ENCODE results near the gene TRAPPC3L. TPM values are rescaled to one million over a fixed set of nuclear protein-coding genes. Genes with fewer than 3 reads are reported as not detected.
A peak's percentile ranks its signal among the peaks of the same experiment; 100 is the strongest.

Gene TRAPPC3L
- total and polyA plus RNA-seq, 2 experiments from 2014 or later, result not detected

DNA sequence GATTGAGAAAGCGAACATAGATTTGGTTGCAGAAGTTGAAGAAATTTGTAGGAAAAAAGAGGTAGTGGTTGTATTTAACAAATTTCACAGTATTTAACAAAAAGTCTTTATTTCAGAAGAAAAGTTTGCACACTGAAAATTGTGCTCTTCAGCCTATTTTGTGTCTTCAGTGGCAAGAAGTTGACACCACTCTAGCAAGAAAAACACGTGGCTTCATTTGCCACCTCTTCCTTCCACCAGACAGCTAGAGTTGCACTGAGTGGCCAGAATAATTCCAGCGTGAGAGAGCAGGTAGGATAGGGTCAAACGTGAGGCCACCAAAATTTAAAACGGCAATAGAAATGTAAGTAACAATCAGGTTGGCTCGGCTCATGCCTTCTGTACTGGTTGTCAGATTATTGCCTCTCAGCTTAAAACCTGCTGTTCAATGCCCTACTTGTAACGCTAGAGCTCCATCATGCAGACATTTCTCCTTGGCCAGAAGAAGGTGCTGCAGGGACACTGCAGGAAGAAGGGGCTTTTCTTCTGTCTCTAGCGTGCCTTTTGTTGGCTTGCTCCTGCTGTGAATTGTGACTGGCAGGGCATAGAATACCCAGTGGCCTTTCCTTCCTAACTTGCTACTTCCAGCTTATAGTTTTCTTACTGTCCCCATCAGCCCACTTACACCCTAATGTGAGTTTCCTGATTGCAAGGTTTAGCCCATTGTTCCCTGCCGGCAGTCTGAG lies 12.1 kb downstream of the TRAPPC3L start:
- H3K36me3 ChIP-seq, result no peaks in the 10 kb centered on the region
- H3K27ac ChIP-seq, result no peak overlapping the region
- H3K4me3 ChIP-seq, result no peak overlapping the region
- H3K27me3 ChIP-seq, result no peaks in the 10 kb centered on the region
- H3K9me3 ChIP-seq (ENCODE audit: low read depth), result no peaks in the 10 kb centered on the region
- TF ChIP-seq, protein P1, sequence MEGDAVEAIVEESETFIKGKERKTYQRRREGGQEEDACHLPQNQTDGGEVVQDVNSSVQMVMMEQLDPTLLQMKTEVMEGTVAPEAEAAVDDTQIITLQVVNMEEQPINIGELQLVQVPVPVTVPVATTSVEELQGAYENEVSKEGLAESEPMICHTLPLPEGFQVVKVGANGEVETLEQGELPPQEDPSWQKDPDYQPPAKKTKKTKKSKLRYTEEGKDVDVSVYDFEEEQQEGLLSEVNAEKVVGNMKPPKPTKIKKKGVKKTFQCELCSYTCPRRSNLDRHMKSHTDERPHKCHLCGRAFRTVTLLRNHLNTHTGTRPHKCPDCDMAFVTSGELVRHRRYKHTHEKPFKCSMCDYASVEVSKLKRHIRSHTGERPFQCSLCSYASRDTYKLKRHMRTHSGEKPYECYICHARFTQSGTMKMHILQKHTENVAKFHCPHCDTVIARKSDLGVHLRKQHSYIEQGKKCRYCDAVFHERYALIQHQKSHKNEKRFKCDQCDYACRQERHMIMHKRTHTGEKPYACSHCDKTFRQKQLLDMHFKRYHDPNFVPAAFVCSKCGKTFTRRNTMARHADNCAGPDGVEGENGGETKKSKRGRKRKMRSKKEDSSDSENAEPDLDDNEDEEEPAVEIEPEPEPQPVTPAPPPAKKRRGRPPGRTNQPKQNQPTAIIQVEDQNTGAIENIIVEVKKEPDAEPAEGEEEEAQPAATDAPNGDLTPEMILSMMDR (IDR thresholded peaks at IDR 0.05; ENCODE audit: low read depth, low read length), result no peak
- peaks cover 3% of the 10 kb centered on the region for H3K4me1 ChIP-seq (ENCODE audit: low read depth)
- DNase-seq (ENCODE audit: low read depth in 1 of 2, low spot score in 1 of 2), result no peak

DNA sequence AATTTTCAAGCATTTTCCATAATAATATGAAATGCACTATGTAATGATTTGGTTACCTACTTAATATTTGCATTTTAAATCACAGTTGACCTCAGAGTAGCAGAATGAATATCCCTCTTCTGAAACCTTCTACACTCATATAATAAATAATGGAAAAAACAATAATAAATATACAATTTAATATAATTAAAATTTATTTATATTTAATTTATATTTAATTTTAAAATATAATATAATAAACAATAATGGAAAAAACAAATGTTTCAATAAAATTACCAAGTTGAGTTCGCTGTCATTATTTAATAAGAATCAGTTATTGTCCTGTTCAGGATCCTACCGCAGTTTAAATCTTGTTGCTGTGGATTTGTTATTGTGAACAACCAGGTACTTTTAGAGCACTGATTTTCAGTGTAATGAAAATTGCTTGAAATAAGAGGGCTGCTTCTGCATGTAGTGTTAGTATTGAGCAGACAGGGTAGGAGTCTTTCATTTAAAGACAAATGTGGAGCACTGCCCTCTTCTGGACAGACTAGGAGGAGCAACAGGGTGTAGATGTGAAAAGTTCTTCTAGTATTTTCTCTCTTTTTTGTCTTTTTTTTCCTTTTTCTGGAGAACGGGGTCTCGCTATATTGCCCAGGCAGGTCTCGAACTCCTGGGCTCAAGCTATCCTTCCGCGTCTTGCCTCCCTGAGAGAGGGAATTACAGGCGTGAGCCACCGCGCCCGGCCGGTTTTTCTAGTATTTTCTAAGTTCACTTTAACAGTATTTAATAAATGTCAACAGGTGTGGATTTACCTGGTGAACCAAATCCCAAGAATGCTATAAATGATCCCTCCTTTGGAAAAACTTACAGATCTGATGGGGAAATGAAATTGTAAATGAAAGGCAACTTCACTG lies 13.6 kb downstream of the TRAPPC3L start:
- Histone ChIP-seq H3K4me3 (no peak overlapping the region), H3K36me3 (no peaks in the 10 kb centered on the region), H3K27me3 (no peaks in the 10 kb centered on the region), H3K27ac (no peak overlapping the region), H3K4me1 (ENCODE audit: low read depth) (peaks cover 3% of the 10 kb centered on the region), H3K9me3 (ENCODE audit: low read depth) (no peaks in the 10 kb centered on the region)
- TF ChIP-seq, protein P1 (IDR thresholded peaks at IDR 0.05; ENCODE audit: low read depth, low read length), result peak; percentile 70
- DNase-seq (ENCODE audit: low read depth in 1 of 2, low spot score in 1 of 2), result peak; percentile 74 to 85

DNA sequence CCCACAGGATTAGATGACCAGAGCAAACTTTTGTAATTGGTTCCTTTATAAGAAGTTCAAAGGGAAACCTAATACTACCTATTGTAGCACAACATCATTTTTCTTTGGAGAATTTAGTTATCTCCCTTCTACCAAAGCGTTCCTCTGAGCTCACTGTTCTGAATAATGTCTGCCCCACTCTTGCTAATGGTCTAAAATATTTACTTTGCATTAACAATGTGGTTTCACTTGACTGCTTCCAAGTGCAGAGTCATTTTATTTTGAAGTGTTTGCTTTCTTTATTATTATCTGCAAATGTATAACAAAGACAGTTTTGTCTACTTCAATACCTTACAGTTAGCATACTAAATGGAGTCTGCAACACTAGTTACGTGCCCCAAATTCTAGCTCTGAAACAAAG lies 15.0 kb downstream of the TRAPPC3L start:
- H3K9me3 ChIP-seq (ENCODE audit: low read depth), result no peaks in the 10 kb centered on the region
- TF ChIP-seq, protein P1 (IDR thresholded peaks at IDR 0.05; ENCODE audit: low read depth, low read length), result no peak
- H3K27ac ChIP-seq, result no peak overlapping the region

DNA sequence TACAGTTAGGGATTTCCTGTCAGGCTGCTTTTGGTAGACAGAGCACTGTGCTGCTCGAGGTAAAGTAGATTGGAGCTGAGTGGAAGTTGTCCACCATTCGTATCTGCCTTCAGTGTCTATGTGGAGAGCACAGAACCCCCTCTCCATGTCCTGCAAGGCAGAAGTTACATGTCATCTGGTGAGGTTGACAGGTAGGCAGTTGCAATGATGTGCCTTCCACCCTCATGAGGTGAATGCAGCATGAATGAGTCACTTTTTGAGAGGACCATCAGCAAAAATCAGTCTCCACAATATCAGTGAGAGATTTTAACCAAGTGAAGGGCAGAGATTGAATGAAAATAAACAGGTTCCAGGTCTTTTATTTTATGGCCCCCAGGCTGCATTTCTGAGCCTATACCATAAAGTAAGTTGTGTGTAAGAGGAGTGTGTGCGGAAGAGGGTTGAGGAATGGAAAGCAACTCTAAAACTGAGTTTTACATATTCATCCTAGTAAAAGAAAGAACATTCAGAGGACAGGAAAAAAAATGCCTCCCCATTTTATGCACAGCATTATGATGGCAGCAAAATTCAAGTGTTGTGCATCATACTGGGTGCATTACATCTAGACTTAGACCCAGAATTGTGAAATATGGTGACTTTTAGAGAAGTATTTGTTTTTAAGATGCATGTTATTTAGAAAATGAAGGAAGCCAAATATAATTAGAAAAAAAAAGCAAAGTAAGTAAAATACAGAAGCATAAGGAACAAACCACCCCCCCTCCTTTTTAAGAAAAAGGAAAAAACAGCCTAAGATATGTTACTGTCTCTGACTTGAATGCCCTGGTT lies 15.8 kb downstream of the TRAPPC3L start:
- no peak overlapping the region for H3K4me3 ChIP-seq
- peaks cover 3% of the 10 kb centered on the region for H3K4me1 ChIP-seq (ENCODE audit: low read depth)
- H3K9me3 ChIP-seq (ENCODE audit: low read depth), result no peaks in the 10 kb centered on the region
- no peaks in the 10 kb centered on the region for H3K36me3 ChIP-seq
- TF ChIP-seq, protein P1 (IDR thresholded peaks at IDR 0.05; ENCODE audit: low read depth, low read length), result no peak
- H3K27ac ChIP-seq, result no peak overlapping the region
- H3K27me3 ChIP-seq, result no peaks in the 10 kb centered on the region
- DNase-seq (ENCODE audit: low read depth in 1 of 2, low spot score in 1 of 2), result no peak

More for the DNA sequence above, 15.0 kb downstream of the TRAPPC3L start:
- H3K4me1 ChIP-seq (ENCODE audit: low read depth), result peaks cover 3% of the 10 kb centered on the region
- H3K36me3 ChIP-seq, result no peaks in the 10 kb centered on the region
- DNase-seq (ENCODE audit: low read depth in 1 of 2, low spot score in 1 of 2), result no peak
- H3K27me3 ChIP-seq, result no peaks in the 10 kb centered on the region
- H3K4me3 ChIP-seq, result no peak overlapping the region

DNA sequence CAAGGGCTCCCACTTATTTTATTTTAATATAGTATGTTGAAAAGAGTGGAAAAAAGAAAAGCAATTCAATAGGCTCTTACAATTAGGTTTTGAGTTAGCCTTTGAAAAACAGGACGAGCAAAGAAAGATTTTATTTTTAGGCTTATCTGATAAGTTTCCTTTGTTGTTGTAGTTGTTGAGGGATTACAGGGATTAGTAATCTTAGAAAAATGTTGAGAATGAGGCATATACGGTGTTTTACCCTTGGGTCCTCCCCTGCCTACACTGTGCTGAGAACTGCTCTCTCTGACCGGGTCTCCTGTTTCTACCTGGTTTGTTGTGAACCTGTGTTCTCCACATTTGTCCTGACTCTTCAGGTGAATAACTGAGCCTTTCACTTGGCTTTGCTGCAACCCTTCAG lies 16.7 kb downstream of the TRAPPC3L start:
- no peaks in the 10 kb centered on the region for H3K27me3 ChIP-seq
- DNase-seq (ENCODE audit: low read depth in 1 of 2, low spot score in 1 of 2), result peak in 1 of 2 donors; percentile 45
- TF ChIP-seq, protein P1 (IDR thresholded peaks at IDR 0.05; ENCODE audit: low read depth, low read length), result no peak
- no peak overlapping the region for H3K4me3 ChIP-seq
- no peaks in the 10 kb centered on the region for H3K36me3 ChIP-seq
- peaks cover 3% of the 10 kb centered on the region for H3K4me1 ChIP-seq (ENCODE audit: low read depth)
- H3K27ac ChIP-seq, result no peak overlapping the region
- no peaks in the 10 kb centered on the region for H3K9me3 ChIP-seq (ENCODE audit: low read depth)
